ENCODE results near the gene INSYN1. TPM values are rescaled to one million over a fixed set of nuclear protein-coding genes. Genes with fewer than 3 reads are reported as not detected.
A peak's percentile ranks its signal among the peaks of the same experiment; 100 is the strongest.
"Not testable (repeated sequence)": the region's sequence is repeated elsewhere in the genome, so short reads cannot be mapped to it uniquely, and the experiment has no call there.

Gene INSYN1
- polyA plus RNA-seq = 3.7 TPM
- long read RNA-seq, donor 1 = 0 reads
- long read RNA-seq, donor 2, partial matches to known transcripts = 0 of 2 reads
- long read RNA-seq, donor 2, other reads (novel, unspliced or antisense) = 0 of 2 reads
- long read RNA-seq, donor 3 = 0 reads
- long read RNA-seq, donor 4 = 0 reads
- long read RNA-seq, donor 5 = 0 reads
- long read RNA-seq, donor 6, full-length matches to known transcripts = 2 of 2 reads
- long read RNA-seq, donor 6, partial matches to known transcripts = 0 of 2 reads
- long read RNA-seq, donor 6, other reads (novel, unspliced or antisense) = 0 of 2 reads
- long read RNA-seq, donor 7, partial matches to known transcripts = 0 of 1 reads
- long read RNA-seq, donor 7, other reads (novel, unspliced or antisense) = 0 of 1 reads
- long read RNA-seq, donor 8, full-length matches to known transcripts = 1 of 1 reads
- long read RNA-seq, donor 8, partial matches to known transcripts = 0 of 1 reads
- long read RNA-seq, donor 8, other reads (novel, unspliced or antisense) = 0 of 1 reads
- long read RNA-seq, donor 9, partial matches to known transcripts = 0 of 1 reads
- long read RNA-seq, donor 9, other reads (novel, unspliced or antisense) = 0 of 1 reads
- long read RNA-seq, donor 10, full-length matches to known transcripts = 2 of 2 reads
- long read RNA-seq, donor 10, partial matches to known transcripts = 0 of 2 reads
- long read RNA-seq, donor 10, other reads (novel, unspliced or antisense) = 0 of 2 reads
- long read RNA-seq, donor 11, partial matches to known transcripts = 0 of 1 reads
- long read RNA-seq, donor 11, other reads (novel, unspliced or antisense) = 0 of 1 reads

- Histone ChIP-seq H3K9me3 (ENCODE audit: control insufficient read depth, low read depth, low read length) (no peaks in the 10 kb centered on the region), H3K36me3 (ENCODE audit: control insufficient read depth, insufficient read depth, low read length) (no peaks in the 10 kb centered on the region), H3K4me3 (ENCODE audit: low read length) (peak within 1 kb of the TSS; percentile 26), H3K4me1 (ENCODE audit: control insufficient read depth, insufficient read depth, low read length) (no peaks in the 10 kb centered on the region), H3K27ac (ENCODE audit: low read length) (no peak within 1 kb of the TSS), H3K27me3 (ENCODE audit: control insufficient read depth, insufficient read depth, low read length) (peaks cover 74% of the 10 kb centered on the region)
- no CpG with 5 or more reads among the region's 44 CpGs for WGBS (ENCODE audit: insufficient coverage, low lambda C conversion rate)
- no peak for DNase-seq
These were observed at the start of gene INSYN1 for GRCh38 chr15:73753250-73754130. INSYN1 (minus strand) TSS chr15:73753351; CDS start chr15:73751130, 2,221 bp downstream.

GRCh38 chr15:73802431-73803041, 49.4 kb upstream of the INSYN1 start:
- Histone ChIP-seq H3K4me3 (ENCODE audit: low read length) (no peak overlapping the region), H3K9me3 (ENCODE audit: control insufficient read depth, low read depth, low read length) (no peaks in the 10 kb centered on the region), H3K4me1 (ENCODE audit: control insufficient read depth, insufficient read depth, low read length) (no peaks in the 10 kb centered on the region), H3K27ac (ENCODE audit: low read length) (peak overlapping the region; percentile 33), H3K36me3 (ENCODE audit: control insufficient read depth, insufficient read depth, low read length) (no peaks in the 10 kb centered on the region), H3K27me3 (ENCODE audit: control insufficient read depth, insufficient read depth, low read length) (no peaks in the 10 kb centered on the region)
- no peak for DNase-seq
- no CpG with 5 or more reads among the region's 6 CpGs for WGBS (ENCODE audit: insufficient coverage, low lambda C conversion rate)

- WGBS (ENCODE audit: insufficient coverage, low lambda C conversion rate) = no CpG with 5 or more reads among the region's 11 CpGs
These were observed 47.7 kb upstream of the INSYN1 start for GRCh38 chr15:73800662-73801345.

GRCh38 chr15:73799466-73799865, 46.3 kb upstream of the INSYN1 start:
- H3K4me1 ChIP-seq (ENCODE audit: control insufficient read depth, insufficient read depth, low read length) = no peaks in the 10 kb centered on the region
- H3K36me3 ChIP-seq (ENCODE audit: control insufficient read depth, insufficient read depth, low read length) = no peaks in the 10 kb centered on the region
- H3K4me3 ChIP-seq (ENCODE audit: low read length) = no peak overlapping the region
- no peak overlapping the region for H3K27ac ChIP-seq (ENCODE audit: low read length)
- WGBS (ENCODE audit: insufficient coverage, low lambda C conversion rate) = no CpG with 5 or more reads among the region's 4 CpGs
- no peaks in the 10 kb centered on the region for H3K27me3 ChIP-seq (ENCODE audit: control insufficient read depth, insufficient read depth, low read length)
- no peaks in the 10 kb centered on the region for H3K9me3 ChIP-seq (ENCODE audit: control insufficient read depth, low read depth, low read length)
- no peak for DNase-seq

More at GRCh38 chr15:73800662-73801345, 47.7 kb upstream of the INSYN1 start:
- Histone ChIP-seq H3K9me3 (ENCODE audit: control insufficient read depth, low read depth, low read length) (no peaks in the 10 kb centered on the region), H3K27me3 (ENCODE audit: control insufficient read depth, insufficient read depth, low read length) (no peaks in the 10 kb centered on the region), H3K4me3 (ENCODE audit: low read length) (no peak overlapping the region), H3K4me1 (ENCODE audit: control insufficient read depth, insufficient read depth, low read length) (no peaks in the 10 kb centered on the region), H3K27ac (ENCODE audit: low read length) (peak overlapping the region; percentile 33), H3K36me3 (ENCODE audit: control insufficient read depth, insufficient read depth, low read length) (no peaks in the 10 kb centered on the region)
- peak; percentile 24 to 28 for DNase-seq

GRCh38 chr15:73797366-73798158, 44.4 kb upstream of the INSYN1 start:
- DNase-seq = no peak
- no peaks in the 10 kb centered on the region for H3K27me3 ChIP-seq (ENCODE audit: control insufficient read depth, insufficient read depth, low read length)
- no peaks in the 10 kb centered on the region for H3K4me1 ChIP-seq (ENCODE audit: control insufficient read depth, insufficient read depth, low read length)
- H3K27ac ChIP-seq (ENCODE audit: low read length) = no peak overlapping the region
- H3K4me3 ChIP-seq (ENCODE audit: low read length) = no peak overlapping the region
- WGBS (ENCODE audit: insufficient coverage, low lambda C conversion rate) = no CpG with 5 or more reads among the region's 14 CpGs
- no peaks in the 10 kb centered on the region for H3K9me3 ChIP-seq (ENCODE audit: control insufficient read depth, low read depth, low read length)
- no peaks in the 10 kb centered on the region for H3K36me3 ChIP-seq (ENCODE audit: control insufficient read depth, insufficient read depth, low read length)

GRCh38 chr15:73796331-73796831, 43.2 kb upstream of the INSYN1 start:
- Histone ChIP-seq H3K27ac (ENCODE audit: low read length) (no peak overlapping the region), H3K4me1 (ENCODE audit: control insufficient read depth, insufficient read depth, low read length) (no peaks in the 10 kb centered on the region), H3K4me3 (ENCODE audit: low read length) (no peak overlapping the region), H3K9me3 (ENCODE audit: control insufficient read depth, low read depth, low read length) (no peaks in the 10 kb centered on the region), H3K27me3 (ENCODE audit: control insufficient read depth, insufficient read depth, low read length) (no peaks in the 10 kb centered on the region), H3K36me3 (ENCODE audit: control insufficient read depth, insufficient read depth, low read length) (no peaks in the 10 kb centered on the region)
- WGBS (ENCODE audit: insufficient coverage, low lambda C conversion rate) = no CpG with 5 or more reads among the region's 11 CpGs
- no peak for DNase-seq

GRCh38 chr15:73794443-73795133, 41.4 kb upstream of the INSYN1 start:
- no peaks in the 10 kb centered on the region for H3K27me3 ChIP-seq (ENCODE audit: control insufficient read depth, insufficient read depth, low read length)
- 80% methylated on average over 1 of the region's 6 CpGs for WGBS (ENCODE audit: insufficient coverage, low lambda C conversion rate)
- no peak overlapping the region for H3K27ac ChIP-seq (ENCODE audit: low read length)
- no peaks in the 10 kb centered on the region for H3K36me3 ChIP-seq (ENCODE audit: control insufficient read depth, insufficient read depth, low read length)
- peak; percentile 20 to 56 for DNase-seq
- H3K4me1 ChIP-seq (ENCODE audit: control insufficient read depth, insufficient read depth, low read length) = no peaks in the 10 kb centered on the region
- H3K4me3 ChIP-seq (ENCODE audit: low read length) = no peak overlapping the region
- no peaks in the 10 kb centered on the region for H3K9me3 ChIP-seq (ENCODE audit: control insufficient read depth, low read depth, low read length)

- DNase-seq; H3K27ac ChIP-seq (ENCODE audit: low read length); H3K27me3 ChIP-seq (ENCODE audit: control insufficient read depth, insufficient read depth, low read length); H3K4me1 ChIP-seq (ENCODE audit: control insufficient read depth, insufficient read depth, low read length); H3K4me3 ChIP-seq (ENCODE audit: low read length); H3K9me3 ChIP-seq (ENCODE audit: control insufficient read depth, low read depth, low read length); H3K36me3 ChIP-seq (ENCODE audit: control insufficient read depth, insufficient read depth, low read length): not testable (repeated sequence)
- WGBS (ENCODE audit: insufficient coverage, low lambda C conversion rate) = 100% methylated on average over 3 of the region's 8 CpGs
These were observed 39.9 kb upstream of the INSYN1 start for GRCh38 chr15:73792899-73793541.
